Raji (cell line): Measurements from ENCODE around the gene RNF224.

ENCODE experiments used
- POLR2A ChIP-seq: IDR thresholded peaks from 2 replicates; pipeline ENCODE4 v1.6.1; 2011; ENCODE audit warnings: low read depth, low read length, control low read depth; ENCODE audit not compliant: insufficient read depth

The RNF224 gene

DNA sequence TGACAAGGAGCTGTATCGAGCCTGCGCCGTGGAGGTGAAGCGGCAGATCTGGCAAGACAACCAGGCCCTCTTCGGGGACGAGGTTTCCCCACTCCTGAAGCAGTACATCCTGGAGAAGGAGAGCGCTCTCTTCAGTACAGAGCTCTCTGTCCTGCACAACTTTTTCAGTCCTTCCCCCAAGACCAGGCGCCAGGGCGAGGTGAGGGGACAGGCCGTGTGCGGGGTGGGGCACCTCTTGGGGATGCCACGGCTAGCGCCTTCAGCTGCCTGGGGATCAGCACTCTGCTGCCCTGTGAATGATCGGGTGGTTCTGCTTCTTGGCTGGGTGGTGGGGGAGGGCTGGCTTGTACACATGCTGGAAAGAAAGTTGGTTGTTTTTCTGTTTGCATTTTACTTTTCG, 29.6 kb downstream of the RNF224 start:
- no peak for TF ChIP-seq POLR2A

DNA sequence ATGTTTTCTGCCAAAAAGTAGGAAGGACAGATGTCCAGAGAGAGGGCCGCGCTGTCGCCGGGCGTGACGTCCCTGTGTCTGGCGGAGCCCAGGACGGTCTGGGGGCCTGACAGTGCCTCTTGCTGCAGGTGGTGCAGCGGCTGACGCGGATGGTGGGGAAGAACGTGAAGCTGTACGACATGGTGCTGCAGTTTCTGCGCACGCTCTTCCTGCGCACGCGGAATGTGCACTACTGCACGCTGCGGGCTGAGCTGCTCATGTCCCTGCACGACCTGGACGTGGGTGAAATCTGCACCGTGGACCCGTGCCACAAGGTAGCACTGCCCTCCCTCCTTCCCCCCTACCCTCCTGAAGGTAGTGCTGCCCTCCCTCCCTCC, 35.6 kb downstream of the RNF224 start:
- no peak for TF ChIP-seq POLR2A

DNA sequence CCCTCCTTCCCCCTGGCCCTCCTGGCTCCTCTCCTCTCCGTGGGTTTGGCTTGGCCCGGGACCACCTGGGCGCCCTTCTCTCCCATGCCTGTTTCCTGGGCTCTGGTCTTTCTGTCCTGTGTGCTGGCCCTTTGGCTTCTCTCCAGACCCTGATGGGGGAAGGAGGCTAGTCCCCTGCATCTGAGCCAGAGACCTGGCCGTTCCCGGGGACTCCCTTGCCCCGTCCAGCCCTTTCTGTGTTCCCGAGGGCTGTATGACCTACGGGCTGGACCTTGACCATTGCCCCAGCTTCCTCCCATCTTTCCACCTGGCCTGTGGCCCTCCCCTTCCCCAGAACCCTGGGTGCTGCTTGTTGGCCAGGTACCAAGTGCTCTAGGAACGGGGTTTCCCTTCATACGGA, 36.2 kb downstream of the RNF224 start:
- no peak for TF ChIP-seq POLR2A

DNA sequence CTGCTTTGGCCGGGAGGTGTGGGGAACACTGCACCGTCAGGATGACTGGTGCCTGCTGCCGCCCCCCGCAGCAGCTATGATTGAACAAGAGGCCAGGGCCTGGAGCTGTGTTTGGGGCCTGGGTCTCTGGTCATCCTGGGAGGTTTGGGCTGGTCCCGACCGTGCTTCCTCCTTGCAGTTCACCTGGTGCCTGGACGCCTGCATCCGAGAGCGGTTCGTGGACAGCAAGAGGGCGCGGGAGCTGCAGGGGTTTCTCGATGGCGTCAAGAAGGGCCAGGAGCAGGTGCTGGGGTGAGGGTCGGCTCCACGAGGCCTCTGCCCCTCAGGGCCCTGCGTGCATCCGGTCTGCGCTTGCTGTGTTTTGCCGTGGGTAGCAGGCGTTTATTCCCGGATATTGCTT, 36.8 kb downstream of the RNF224 start:
- no peak for TF ChIP-seq POLR2A

DNA sequence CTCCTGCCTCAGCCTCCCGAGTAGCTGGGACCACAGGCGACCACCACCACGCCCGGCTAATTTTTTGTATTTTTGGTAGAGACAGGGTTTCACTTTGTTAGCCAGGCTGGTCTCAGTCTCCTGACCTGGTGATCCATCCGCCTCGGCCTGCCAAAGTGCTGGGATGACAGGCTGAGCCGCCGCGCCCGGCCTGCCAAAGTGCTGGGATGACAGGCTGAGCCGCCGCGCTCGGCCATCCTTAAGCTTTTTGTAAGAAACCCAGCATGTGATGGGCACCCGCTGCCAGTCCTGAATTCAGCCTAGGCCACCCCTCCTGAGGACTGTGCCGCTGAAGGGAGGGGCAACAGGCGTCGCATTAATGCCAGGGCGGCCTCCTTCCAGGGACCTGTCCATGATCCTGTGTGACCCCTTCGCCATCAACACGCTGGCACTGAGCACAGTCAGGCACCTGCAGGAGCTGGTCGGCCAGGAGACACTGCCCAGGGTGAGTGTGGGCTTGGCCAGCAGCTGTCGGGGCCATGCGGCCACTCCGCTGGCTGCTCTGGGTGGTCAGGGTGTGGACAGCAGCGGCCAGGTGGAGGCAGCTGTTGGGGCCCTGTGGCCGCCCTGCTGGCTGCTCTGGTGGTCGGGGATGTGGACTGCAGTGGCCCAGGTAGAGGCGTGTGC, 38.3 kb downstream of the RNF224 start:
- no peak for TF ChIP-seq POLR2A

DNA sequence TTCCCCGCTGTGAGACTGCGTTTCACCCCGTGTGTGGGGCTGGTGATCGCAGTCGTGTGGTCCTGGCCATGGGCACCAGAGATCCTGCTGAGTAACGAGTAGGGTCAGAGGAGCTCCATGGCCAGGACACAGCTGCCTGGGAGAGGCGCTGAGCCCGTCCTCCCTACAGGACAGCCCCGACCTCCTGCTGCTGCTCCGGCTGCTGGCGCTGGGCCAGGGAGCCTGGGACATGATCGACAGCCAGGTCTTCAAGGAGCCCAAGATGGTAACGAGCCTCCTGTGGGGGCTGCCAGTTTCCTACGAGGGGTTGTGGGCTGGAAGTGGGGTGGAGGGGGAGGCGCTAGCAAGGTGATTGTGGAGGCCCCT, 38.8 kb downstream of the RNF224 start:
- no peak for TF ChIP-seq POLR2A

DNA sequence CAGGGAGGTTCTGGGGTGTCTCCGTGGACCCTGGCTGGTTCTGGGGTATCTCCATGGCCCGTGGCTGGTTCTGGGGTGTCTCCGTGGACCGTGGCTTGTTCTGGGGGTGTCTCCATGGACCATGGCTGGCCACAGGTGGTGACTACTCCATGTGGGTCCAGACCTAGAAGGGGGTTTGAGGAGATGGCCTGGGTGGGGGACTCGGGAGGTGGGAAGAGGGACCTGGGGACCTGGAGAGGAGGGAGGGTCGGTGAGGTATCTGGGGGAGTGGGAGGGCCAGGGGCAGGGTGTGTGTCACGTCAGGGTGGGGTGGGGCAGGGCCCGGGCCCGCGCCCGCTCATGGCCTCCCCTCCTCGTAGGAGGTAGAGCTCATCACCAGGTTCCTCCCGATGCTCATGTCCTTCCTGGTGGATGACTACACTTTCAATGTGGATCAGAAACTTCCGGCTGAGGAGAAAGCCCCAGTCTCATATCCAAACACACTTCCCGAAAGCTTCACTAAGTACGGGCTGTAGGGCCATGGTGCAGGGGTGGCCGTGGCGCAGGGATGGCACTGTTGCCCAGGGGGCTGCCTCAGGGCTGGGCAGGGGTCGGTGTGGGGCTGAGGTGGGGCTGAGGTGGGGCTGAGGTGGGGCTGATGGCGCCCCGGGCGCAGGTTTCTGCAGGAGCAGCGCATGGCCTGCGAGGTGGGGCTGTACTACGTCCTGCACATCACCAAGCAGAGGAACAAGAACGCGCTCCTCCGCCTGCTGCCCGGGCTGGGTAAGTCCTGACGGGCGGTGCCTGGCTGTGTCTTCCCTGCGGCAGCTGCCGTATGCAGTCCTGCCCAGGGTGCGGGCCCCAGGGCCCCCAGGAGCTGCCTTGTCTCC, 39.5 kb downstream of the RNF224 start:
- no peak for TF ChIP-seq POLR2A

- TF ChIP-seq POLR2A = peak; percentile 35; the same call in 1 of the 2 replicates
Measured at GRCh38 chr9:137267933-137268355, 40.6 kb downstream of the RNF224 start.

- no peak for TF ChIP-seq POLR2A
Measured at GRCh38 chr9:137268538-137269201, 41.4 kb downstream of the RNF224 start.

DNA sequence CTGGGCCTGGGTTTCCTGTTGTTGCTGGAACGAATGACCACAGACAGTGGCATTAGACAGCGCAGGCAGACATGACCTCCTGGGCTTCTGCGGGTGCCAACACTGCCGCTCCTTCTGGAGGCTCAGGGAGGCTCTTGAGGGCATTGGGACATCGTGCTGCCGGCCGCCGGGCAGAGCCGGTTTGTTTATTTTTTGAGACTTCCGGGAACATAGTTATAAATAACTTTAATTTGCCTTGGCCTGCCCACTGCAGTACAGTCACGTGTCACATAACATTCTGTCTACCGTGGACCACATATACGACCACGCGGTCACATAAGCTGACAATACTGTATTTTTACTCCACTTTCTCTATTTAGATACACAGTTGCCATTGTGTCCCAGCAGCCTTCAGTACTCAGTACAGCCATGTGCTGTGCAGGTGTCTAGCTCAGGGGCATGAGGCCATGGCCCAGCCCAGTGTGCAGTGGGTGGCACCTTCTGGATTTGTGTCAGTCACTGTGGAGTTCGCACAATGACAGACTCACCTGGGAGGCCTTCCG, 42.0 kb downstream of the RNF224 start:
- 0 out of 2 replicates have a peak, but pooled peaks have one; percentile 18 for TF ChIP-seq POLR2A

DNA sequence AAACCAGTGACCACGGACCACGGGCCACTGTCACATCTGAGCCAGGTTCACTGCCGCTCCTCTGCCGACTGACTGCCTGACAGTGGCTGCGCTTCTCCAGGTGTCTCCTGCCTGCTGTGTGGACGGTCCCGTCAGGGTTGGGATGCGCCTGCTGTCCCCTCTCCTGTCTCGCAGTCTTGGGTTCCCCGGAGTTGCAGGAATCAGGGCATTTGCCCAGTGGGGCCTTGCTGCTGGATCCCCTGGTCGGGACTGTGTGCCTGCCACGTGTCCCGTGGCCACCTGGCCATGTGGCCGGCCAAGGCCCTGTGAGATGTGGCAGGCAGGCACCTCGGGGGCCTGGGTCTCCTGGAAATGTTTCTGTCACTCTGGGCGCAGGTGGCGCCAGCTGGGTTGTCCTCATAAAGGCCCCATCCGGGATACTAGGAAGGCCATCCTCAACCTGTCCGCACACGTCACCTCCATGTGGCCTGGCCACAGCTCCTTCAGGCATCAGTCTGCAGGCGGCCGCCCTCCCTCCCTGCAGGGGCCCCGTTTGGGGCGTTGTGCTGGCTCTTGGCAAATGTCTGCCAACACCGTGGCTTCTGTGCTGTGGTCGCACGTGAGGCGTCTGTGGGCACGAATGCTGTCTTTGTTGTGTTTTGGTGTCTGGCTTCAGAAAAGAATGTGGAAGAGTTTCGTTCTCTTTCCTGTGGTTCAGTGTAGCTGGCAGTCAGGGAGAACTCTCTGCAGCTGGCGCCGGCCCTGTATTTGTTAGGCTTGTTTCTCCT, 43.8 kb downstream of the RNF224 start:
- TF ChIP-seq POLR2A = no peak

DNA sequence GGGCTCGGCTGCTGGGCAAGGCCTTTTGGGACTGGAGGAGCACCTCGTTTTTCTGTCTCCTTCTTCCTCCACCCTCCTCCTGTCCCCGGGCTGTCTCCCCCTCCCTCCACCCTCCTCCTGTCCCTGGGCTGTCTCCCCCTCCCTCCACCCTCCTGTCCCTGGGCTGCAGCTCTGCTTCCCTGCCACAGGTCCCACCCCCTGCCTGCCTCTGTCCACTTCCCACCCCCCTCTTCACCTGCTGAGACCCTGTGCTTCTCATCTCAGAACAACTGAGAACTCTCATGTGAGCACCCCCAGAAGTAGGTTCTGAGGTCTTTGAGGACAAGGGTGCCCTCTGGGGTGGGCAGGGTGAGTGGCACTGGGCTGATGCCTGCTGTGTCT, 44.4 kb downstream of the RNF224 start:
- no peak for TF ChIP-seq POLR2A

GRCh38 chr9:137272241-137273094, 45.2 kb downstream of the RNF224 start:
- TF ChIP-seq POLR2A = no peak

- no peak for TF ChIP-seq POLR2A
Measured at GRCh38 chr9:137273095-137273490, 45.8 kb downstream of the RNF224 start.
